ENCODE data around the gene TTC28. TPM values are rescaled to one million over a fixed set of nuclear protein-coding genes. Genes with fewer than 3 reads are reported as not detected.

TTC28 gene
- total and polyA plus RNA-seq, 10 of the 15 experiments (the other 5 are each of a cell fraction or from before 2014, with no cell fraction given) = 0.15 to 8.4 (median 1.4) TPM

DNA sequence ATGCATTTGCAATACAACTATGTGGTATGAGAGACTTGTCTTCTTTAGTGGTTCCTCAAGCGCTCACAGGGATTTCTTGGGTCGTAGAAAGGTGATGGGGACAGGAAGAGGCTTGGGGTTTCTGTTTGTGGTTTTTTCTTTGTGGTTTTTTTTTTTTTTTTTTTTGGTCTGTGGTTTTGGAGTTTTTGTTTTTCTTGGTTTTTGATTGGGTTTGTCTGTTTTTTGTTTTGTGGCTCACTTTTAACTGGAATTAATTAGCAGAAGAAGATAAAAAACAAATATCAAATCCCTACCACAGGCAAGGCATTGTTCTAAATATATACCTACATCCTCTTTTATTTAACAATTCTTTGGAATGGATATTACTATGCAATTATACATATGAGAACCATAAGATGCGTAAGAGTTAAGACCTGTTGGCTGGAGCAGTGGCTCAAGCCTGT, 5.5 kb downstream of the TTC28 start (continued):
- TF ChIP-seq TCF7 (IDR thresholded peaks at IDR 0.05; ENCODE audit: borderline replicate concordance) (peak; percentile 32; the same call in 1 of the 2 replicates), POLR2AphosphoS2 (IDR thresholded peaks at IDR 0.05; ENCODE audit: low read depth, low read length) (no peak), CHD2 (IDR thresholded peaks at IDR 0.05; ENCODE audit: borderline replicate concordance, low read depth, low read length) (no peak), CREM (IDR thresholded peaks at IDR 0.05; ENCODE audit: low read depth) (peak; percentile 66; the same call in 1 of the 2 replicates), NFYB (IDR thresholded peaks at IDR 0.05; ENCODE audit: insufficient read depth, low read depth, low read length) (no peak), ZNF622 (IDR thresholded peaks at IDR 0.05) (no peak), SMAD5 (IDR thresholded peaks at IDR 0.05; ENCODE audit: low read depth) (no peak), MYC (IDR thresholded peaks at IDR 0.05; ENCODE audit: insufficient read depth, insufficient read length, insufficient replicate concordance, low read length, severe bottlenecking) (no peak), IRF4 (IDR thresholded peaks at IDR 0.05; ENCODE audit: low read depth, low read length) (no peak), NR2F1 (conservative IDR thresholded peaks at IDR 0.05) (peak; percentile 63)
- TF ChIP-seq, protein P1, sequence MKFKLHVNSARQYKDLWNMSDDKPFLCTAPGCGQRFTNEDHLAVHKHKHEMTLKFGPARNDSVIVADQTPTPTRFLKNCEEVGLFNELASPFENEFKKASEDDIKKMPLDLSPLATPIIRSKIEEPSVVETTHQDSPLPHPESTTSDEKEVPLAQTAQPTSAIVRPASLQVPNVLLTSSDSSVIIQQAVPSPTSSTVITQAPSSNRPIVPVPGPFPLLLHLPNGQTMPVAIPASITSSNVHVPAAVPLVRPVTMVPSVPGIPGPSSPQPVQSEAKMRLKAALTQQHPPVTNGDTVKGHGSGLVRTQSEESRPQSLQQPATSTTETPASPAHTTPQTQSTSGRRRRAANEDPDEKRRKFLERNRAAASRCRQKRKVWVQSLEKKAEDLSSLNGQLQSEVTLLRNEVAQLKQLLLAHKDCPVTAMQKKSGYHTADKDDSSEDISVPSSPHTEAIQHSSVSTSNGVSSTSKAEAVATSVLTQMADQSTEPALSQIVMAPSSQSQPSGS (IDR thresholded peaks at IDR 0.05; ENCODE audit: low read length) = 0 out of 2 replicates have a peak, but pooled peaks have one; percentile 51

DNA sequence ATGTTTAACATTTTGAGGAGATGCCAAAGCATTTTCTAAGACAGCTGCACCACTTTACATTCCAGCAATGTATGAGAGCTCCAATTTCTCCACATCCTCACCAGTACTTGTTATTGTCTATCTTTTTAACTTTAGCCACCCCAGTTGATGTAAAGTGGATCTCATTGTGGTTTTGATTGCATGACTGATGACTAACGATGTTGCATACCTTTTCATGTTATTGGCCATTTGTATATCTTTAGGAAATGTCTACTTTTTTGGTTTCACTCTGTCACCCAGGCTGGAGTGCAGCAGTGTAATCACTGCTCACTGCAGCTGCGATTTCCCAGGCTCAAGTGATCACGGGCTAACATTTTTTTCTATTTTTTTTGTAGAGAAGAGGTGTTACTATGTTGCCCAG, 8.9 kb downstream of the TTC28 start:
- no peaks in the 10 kb centered on the region for H3K36me3 ChIP-seq (ENCODE audit: control insufficient read depth in 2 of 2, insufficient read depth in 2 of 2, low read length in 1 of 2)
- H3K4me1 ChIP-seq (ENCODE audit: control insufficient read depth, insufficient read depth, low read length) = peaks cover 3% of the 10 kb centered on the region; the same call in 1 of the 2 replicates
- no peak overlapping the region for H3K4me2 ChIP-seq (ENCODE audit: control insufficient read depth, insufficient read depth)
- no peaks in the 10 kb centered on the region for H3K79me2 ChIP-seq (ENCODE audit: control insufficient read depth, insufficient read depth, low read length)
- H3K9ac ChIP-seq (ENCODE audit: control insufficient read depth, insufficient read depth, low read length) = no peak overlapping the region
- TF ChIP-seq RUNX3 (IDR thresholded peaks at IDR 0.05; ENCODE audit: low read length) (peak; percentile 15; the same call in 1 of the 2 replicates), PAX8 (IDR thresholded peaks at IDR 0.05) (no peak)
- TF ChIP-seq, protein P2, sequence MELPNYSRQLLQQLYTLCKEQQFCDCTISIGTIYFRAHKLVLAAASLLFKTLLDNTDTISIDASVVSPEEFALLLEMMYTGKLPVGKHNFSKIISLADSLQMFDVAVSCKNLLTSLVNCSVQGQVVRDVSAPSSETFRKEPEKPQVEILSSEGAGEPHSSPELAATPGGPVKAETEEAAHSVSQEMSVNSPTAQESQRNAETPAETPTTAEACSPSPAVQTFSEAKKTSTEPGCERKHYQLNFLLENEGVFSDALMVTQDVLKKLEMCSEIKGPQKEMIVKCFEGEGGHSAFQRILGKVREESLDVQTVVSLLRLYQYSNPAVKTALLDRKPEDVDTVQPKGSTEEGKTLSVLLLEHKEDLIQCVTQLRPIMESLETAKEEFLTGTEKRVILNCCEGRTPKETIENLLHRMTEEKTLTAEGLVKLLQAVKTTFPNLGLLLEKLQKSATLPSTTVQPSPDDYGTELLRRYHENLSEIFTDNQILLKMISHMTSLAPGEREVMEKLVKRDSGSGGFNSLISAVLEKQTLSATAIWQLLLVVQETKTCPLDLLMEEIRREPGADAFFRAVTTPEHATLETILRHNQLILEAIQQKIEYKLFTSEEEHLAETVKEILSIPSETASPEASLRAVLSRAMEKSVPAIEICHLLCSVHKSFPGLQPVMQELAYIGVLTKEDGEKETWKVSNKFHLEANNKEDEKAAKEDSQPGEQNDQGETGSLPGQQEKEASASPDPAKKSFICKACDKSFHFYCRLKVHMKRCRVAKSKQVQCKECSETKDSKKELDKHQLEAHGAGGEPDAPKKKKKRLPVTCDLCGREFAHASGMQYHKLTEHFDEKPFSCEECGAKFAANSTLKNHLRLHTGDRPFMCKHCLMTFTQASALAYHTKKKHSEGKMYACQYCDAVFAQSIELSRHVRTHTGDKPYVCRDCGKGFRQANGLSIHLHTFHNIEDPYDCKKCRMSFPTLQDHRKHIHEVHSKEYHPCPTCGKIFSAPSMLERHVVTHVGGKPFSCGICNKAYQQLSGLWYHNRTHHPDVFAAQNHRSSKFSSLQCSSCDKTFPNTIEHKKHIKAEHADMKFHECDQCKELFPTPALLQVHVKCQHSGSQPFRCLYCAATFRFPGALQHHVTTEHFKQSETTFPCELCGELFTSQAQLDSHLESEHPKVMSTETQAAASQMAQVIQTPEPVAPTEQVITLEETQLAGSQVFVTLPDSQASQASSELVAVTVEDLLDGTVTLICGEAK (IDR thresholded peaks at IDR 0.05; ENCODE audit: borderline replicate concordance) = no peak
- no peak overlapping the region for H3K27ac ChIP-seq (ENCODE audit: control insufficient read depth, insufficient read depth)
- RAD21 ChIA-PET (ENCODE audit: unreplicated experiment) = no interaction called here
- WGBS (ENCODE audit: insufficient coverage, insufficient replicate concordance, low lambda C conversion rate, missing lambda C conversion rate) = 54% methylated on average over 3 of the region's 3 CpGs
- ATAC-seq = no peak
- no TSS peak for BruUV-seq (replicated peaks)
- no peak for DNase-seq (ENCODE audit: low read depth, low spot score)
- H2AFZ ChIP-seq (ENCODE audit: control insufficient read depth, low read depth, low read length) = no peak overlapping the region
- in situ Hi-C loops (cut with MboI) (no loop called here), intact Hi-C loops (cut with micrococcal nuclease; ENCODE audit: unreplicated experiment) (loop anchor here (10.0 kb wide), 2 partner anchors 124 to 154 kb away; no protein-coding TSS in a partner anchor)
- H3K27me3 ChIP-seq (replicated peaks in 1 of 2; ENCODE audit: control insufficient read depth in 2 of 2, insufficient read depth in 2 of 2, low read length in 1 of 2) = peaks cover 0 to 3% of the 10 kb centered on the region in 2 experiments; a peak in 1 of 4 replicates
- SMC1A ChIA-PET (ENCODE audit: uncharacterized antibody, unreplicated experiment) = no interaction called here
- POLR2A ChIA-PET = no interaction called here
- CTCF ChIA-PET = no interaction called here
- no peaks in the 10 kb centered on the region for H4K20me1 ChIP-seq (ENCODE audit: control insufficient read depth, insufficient read depth)
- H3K4me3 ChIP-seq = no peak overlapping the region
- no peak for FAIRE-seq
- H3K9me3 ChIP-seq (replicated peaks; ENCODE audit: control insufficient read depth, insufficient read depth, low read length) = no peaks in the 10 kb centered on the region; the same call in 1 of the 3 replicates

Data from GM12878 (cell line).